ENCODE measurements around the gene MFRP. TPM values are rescaled to one million over a fixed set of nuclear protein-coding genes. Genes with fewer than 3 reads are reported as not detected.

MFRP gene
- total and polyA plus RNA-seq, 9 of the 15 experiments (the other 6 are each of a cell fraction or from before 2014, with no cell fraction given): not detected

GRCh38 chr11:119378851-119379465 lies 32.5 kb upstream of the MFRP start (continued):
- TF ChIP-seq CCNT2 (IDR thresholded peaks at IDR 0.05; ENCODE audit: borderline replicate concordance, extremely low read depth, insufficient read length, low read depth, low read length) (no peak), SETDB1 (IDR thresholded peaks at IDR 0.05; ENCODE audit: low read length) (no peak), ZFP36 (IDR thresholded peaks at IDR 0.05; ENCODE audit: low read depth, low read length, partially characterized antibody) (no peak), MAX (CRISPR knock-in tag; IDR thresholded peaks at IDR 0.05) (no peak), ASH1L (IDR thresholded peaks at IDR 0.05; ENCODE audit: borderline replicate concordance, low read depth, partially characterized antibody) (no peak), BCL6 (CRISPR knock-in tag; IDR thresholded peaks at IDR 0.05) (no peak), ZBTB40 (IDR thresholded peaks at IDR 0.05) (no peak), ZBTB40 (CRISPR knock-in tag; IDR thresholded peaks at IDR 0.05) (no peak), PML (IDR thresholded peaks at IDR 0.05; ENCODE audit: low read length) (peak; percentile 41; the same call in 1 of the 2 replicates), NBN (IDR thresholded peaks at IDR 0.05; ENCODE audit: low read depth) (0 out of 2 replicates have a peak, but pooled peaks have one; percentile 31), TBP (optimal IDR thresholded peaks at IDR 0.05; ENCODE audit: low read depth, low read length) (peak; percentile 9), BRD4 (IDR thresholded peaks at IDR 0.05) (no peak), MYC (IDR thresholded peaks at IDR 0.05; ENCODE audit: low read depth, low read length) (peak; percentile 60), MYC (CRISPR knock-in tag; IDR thresholded peaks at IDR 0.05; ENCODE audit: borderline replicate concordance, low read depth) (no peak), CTCFL (IDR thresholded peaks at IDR 0.05; ENCODE audit: borderline replicate concordance, insufficient read depth, low read depth, low read length, poor library complexity, severe bottlenecking) (no peak), WHSC1 (IDR thresholded peaks at IDR 0.05; ENCODE audit: low read length) (no peak), U2AF2 (optimal IDR thresholded peaks at IDR 0.05; ENCODE audit: low read depth, low read length) (no peak), EHMT2 (IDR thresholded peaks at IDR 0.05) (no peak)

All from K562 (cell line).